ENCODE results near the gene IL6R. TPM values are rescaled to one million over a fixed set of nuclear protein-coding genes. Genes with fewer than 3 reads are reported as not detected.

The IL6R gene
- total RNA-seq, 2 donors from 2014 or later: 6.7 to 8.5 TPM

GRCh38 chr1:154433161-154433764, 28.1 kb downstream of the IL6R start:
- ATAC-seq: peak; percentile 19 to 44
- H3K9me3 Mint-ChIP-seq: no peaks in the 10 kb centered on the region
- peak overlapping the region in 1 of 2 donors; percentile 5 for H3K27ac Mint-ChIP-seq
- DNase-seq (ENCODE audit: low spot score in 2 of 2): no peak
- H3K36me3 Mint-ChIP-seq: no peaks in the 10 kb centered on the region

GRCh38 chr1:154434346-154435085, 29.4 kb downstream of the IL6R start:
- no peak for ATAC-seq
- no peaks in the 10 kb centered on the region for H3K36me3 Mint-ChIP-seq

GRCh38 chr1:154435599-154436200, 30.6 kb downstream of the IL6R start:
- Mint-ChIP-seq H3K27ac (no peak overlapping the region), H3K9me3 (no peaks in the 10 kb centered on the region), H3K36me3 (peaks cover 0 to under 1% of the 10 kb centered on the region in 2 donors)
- DNase-seq (ENCODE audit: low spot score in 2 of 2) (no peak), ATAC-seq (no peak)

More at GRCh38 chr1:154434346-154435085, 29.4 kb downstream of the IL6R start:
- H3K9me3 Mint-ChIP-seq: no peaks in the 10 kb centered on the region
- no peak overlapping the region for H3K27ac Mint-ChIP-seq
- DNase-seq (ENCODE audit: low spot score in 2 of 2): no peak

- H3K36me3 Mint-ChIP-seq: peaks cover 0 to 6% of the 10 kb centered on the region in 2 donors
- no peak overlapping the region for H3K27ac Mint-ChIP-seq
- no peaks in the 10 kb centered on the region for H3K9me3 Mint-ChIP-seq
- no peak for DNase-seq (ENCODE audit: low spot score in 2 of 2)
- no peak for ATAC-seq
Observed at GRCh38 chr1:154436433-154436832, 31.3 kb downstream of the IL6R start.

- Mint-ChIP-seq H3K36me3 (peaks cover 8 to 13% of the 10 kb centered on the region in 2 donors), H3K27ac (peak overlapping the region; percentile 96 to 100), H3K9me3 (no peaks in the 10 kb centered on the region)
- ATAC-seq (peak; percentile 72 to 81), DNase-seq (ENCODE audit: low spot score in 2 of 2) (no peak)
Observed at GRCh38 chr1:154440036-154440804, 35.1 kb downstream of the IL6R start.

- H3K36me3 Mint-ChIP-seq: peaks cover 12 to 13% of the 10 kb centered on the region in 2 donors
- H3K9me3 Mint-ChIP-seq: no peaks in the 10 kb centered on the region
- H3K27ac Mint-ChIP-seq: peak overlapping the region; percentile 72 to 100
- no peak for DNase-seq (ENCODE audit: low spot score in 2 of 2)
- ATAC-seq: no peak
Observed at GRCh38 chr1:154441241-154441888, 36.2 kb downstream of the IL6R start.

GRCh38 chr1:154442006-154442740, 37.0 kb downstream of the IL6R start:
- ATAC-seq: no peak

GRCh38 chr1:154443274-154444013, 38.3 kb downstream of the IL6R start:
- H3K36me3 Mint-ChIP-seq: peaks cover 13 to 14% of the 10 kb centered on the region in 2 donors
- no peak overlapping the region for H3K27ac Mint-ChIP-seq
- no peak for DNase-seq (ENCODE audit: low spot score in 2 of 2)
- ATAC-seq: no peak
- no peaks in the 10 kb centered on the region for H3K9me3 Mint-ChIP-seq

More at GRCh38 chr1:154442006-154442740, 37.0 kb downstream of the IL6R start:
- peak overlapping the region; percentile 32 to 100 for H3K27ac Mint-ChIP-seq
- no peaks in the 10 kb centered on the region for H3K9me3 Mint-ChIP-seq
- no peak for DNase-seq (ENCODE audit: low spot score in 2 of 2)
- H3K36me3 Mint-ChIP-seq: peaks cover 13 to 14% of the 10 kb centered on the region in 2 donors

GRCh38 chr1:154445040-154445472, 39.9 kb downstream of the IL6R start:
- Mint-ChIP-seq H3K9me3 (no peaks in the 10 kb centered on the region), H3K27ac (peak overlapping the region; percentile 20 to 81), H3K36me3 (peaks cover 13 to 14% of the 10 kb centered on the region in 2 donors)
- ATAC-seq: peak; percentile 77 to 83
- DNase-seq (ENCODE audit: low spot score in 2 of 2): peak; percentile 46 to 83

- DNase-seq (ENCODE audit: low spot score in 2 of 2): no peak
Observed at GRCh38 chr1:154446292-154446691, 41.1 kb downstream of the IL6R start.

GRCh38 chr1:154446789-154447188, 41.6 kb downstream of the IL6R start:
- no peak for ATAC-seq
- H3K36me3 Mint-ChIP-seq: peaks cover 9 to 17% of the 10 kb centered on the region in 2 donors
- H3K27ac Mint-ChIP-seq: no peak overlapping the region
- H3K9me3 Mint-ChIP-seq: no peaks in the 10 kb centered on the region
- DNase-seq (ENCODE audit: low spot score in 2 of 2): no peak

More at GRCh38 chr1:154446292-154446691, 41.1 kb downstream of the IL6R start:
- Mint-ChIP-seq H3K36me3 (peaks cover 7 to 18% of the 10 kb centered on the region in 2 donors), H3K9me3 (no peaks in the 10 kb centered on the region), H3K27ac (no peak overlapping the region)
- no peak for ATAC-seq

- no peaks in the 10 kb centered on the region for H3K9me3 Mint-ChIP-seq
- no peak overlapping the region for H3K27ac Mint-ChIP-seq
- DNase-seq (ENCODE audit: low spot score in 2 of 2): no peak
- peaks cover 20 to 26% of the 10 kb centered on the region in 2 donors for H3K36me3 Mint-ChIP-seq
- no peak for ATAC-seq
Observed at GRCh38 chr1:154448331-154448811, 43.2 kb downstream of the IL6R start.

GRCh38 chr1:154453161-154453560, 48.0 kb downstream of the IL6R start:
- ATAC-seq (no peak), DNase-seq (ENCODE audit: low spot score in 2 of 2) (no peak)
- H3K36me3 Mint-ChIP-seq: peaks cover 38 to 48% of the 10 kb centered on the region in 2 donors
- no peak overlapping the region for H3K27ac Mint-ChIP-seq
- H3K9me3 Mint-ChIP-seq: no peaks in the 10 kb centered on the region

- ATAC-seq (peak; percentile 43 to 61), DNase-seq (ENCODE audit: low spot score in 2 of 2) (no peak)
- peaks cover 44 to 51% of the 10 kb centered on the region in 2 donors for H3K36me3 Mint-ChIP-seq
- no peak overlapping the region for H3K27ac Mint-ChIP-seq
- H3K9me3 Mint-ChIP-seq: no peaks in the 10 kb centered on the region
Observed at GRCh38 chr1:154453574-154454352, 48.6 kb downstream of the IL6R start.

All from activated naive CD4-positive, alpha-beta T cell treated with anti-CD3 and anti-CD28 coated beads, Interleukin-2, amount 50 U/mL, for 72 hours (primary cell).